ENCODE measurements around the gene B9D1. TPM values are rescaled to one million over a fixed set of nuclear protein-coding genes. Genes with fewer than 3 reads are reported as not detected.

The B9D1 gene
- total RNA-seq, 1 donor: 4.0 TPM

GRCh38 chr17:19388791-19389785 lies 26.6 kb upstream of the B9D1 start:
- no peak for DNase-seq (ENCODE audit: low read depth in 2 of 3, low spot score in 2 of 3)

DNA sequence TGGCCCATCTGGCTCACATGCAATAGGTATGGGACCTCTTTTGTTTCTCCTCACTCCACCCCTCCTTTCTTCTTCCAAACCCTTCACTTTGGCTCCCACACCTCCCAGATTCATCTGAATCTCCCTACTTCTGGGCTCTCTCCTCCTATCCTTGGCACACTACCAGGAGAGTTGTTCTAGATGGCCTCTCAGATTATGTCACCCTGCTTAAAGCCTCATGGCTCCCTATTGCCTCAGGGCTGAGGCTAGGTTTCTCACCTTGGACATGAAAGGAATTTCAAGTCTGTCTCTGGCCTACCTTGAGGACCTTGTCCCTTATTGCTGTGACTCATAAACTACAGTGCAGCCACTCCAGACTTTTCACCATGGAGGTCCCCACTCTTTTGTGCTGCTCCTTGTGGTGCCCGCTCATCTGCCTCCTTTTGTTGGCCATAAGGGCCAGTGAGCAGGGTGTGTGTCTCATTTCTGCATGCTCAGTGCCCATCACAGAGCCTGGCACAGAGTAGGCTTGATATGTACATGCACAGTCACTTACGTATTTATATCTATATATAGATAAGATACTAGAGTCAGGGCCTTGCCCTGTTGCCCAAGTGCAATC lies 25.5 kb upstream of the B9D1 start:
- DNase-seq (ENCODE audit: low read depth in 2 of 3, low spot score in 2 of 3): no peak

GRCh38 chr17:19386974-19387920 lies 24.7 kb upstream of the B9D1 start, which contains the start of gene MFAP4:
TSS of gene MFAP4 (minus strand) at chr17:19387190. CDS start at chr17:19387155, 35 bp downstream.
- DNase-seq (ENCODE audit: low read depth in 2 of 3, low spot score in 2 of 3): peak in 2 of 3 donors; percentile 49 to 65

GRCh38 chr17:19386051-19386929 lies 23.8 kb upstream of the B9D1 start:
- DNase-seq (ENCODE audit: low read depth in 2 of 3, low spot score in 2 of 3): peak in 1 of 3 donors; percentile 31

DNA sequence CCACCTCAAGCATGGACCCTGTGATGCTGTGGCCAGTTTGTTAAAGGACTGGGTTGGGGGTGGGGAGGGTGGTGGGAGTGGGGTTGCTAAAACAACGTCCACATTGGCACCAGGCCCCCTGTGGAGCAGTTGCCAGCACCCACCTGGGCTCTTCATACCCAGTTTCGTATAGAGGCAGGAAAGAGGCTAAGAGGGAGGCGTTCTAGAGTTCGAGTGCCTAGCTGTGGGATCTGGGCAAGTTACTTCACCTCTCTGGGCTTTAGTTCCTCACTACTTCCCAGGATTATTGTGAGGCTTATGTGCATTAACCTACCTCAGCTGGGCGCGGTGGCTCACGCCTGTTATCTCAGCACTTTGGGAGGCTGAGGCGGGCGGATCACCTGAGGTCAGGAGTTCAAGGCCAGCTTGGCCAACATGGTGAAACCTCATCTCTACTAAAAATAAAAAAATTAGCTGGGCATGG lies 23.0 kb upstream of the B9D1 start:
- no peak for DNase-seq (ENCODE audit: low read depth in 2 of 3, low spot score in 2 of 3)

- DNase-seq (ENCODE audit: low read depth in 2 of 3, low spot score in 2 of 3): peak in 2 of 3 donors; percentile 81 to 92
Observed at GRCh38 chr17:19384723-19385391, 22.3 kb upstream of the B9D1 start.

- no peak for DNase-seq (ENCODE audit: low read depth in 2 of 3, low spot score in 2 of 3)
Observed at GRCh38 chr17:19383681-19384470, 21.4 kb upstream of the B9D1 start.

DNA sequence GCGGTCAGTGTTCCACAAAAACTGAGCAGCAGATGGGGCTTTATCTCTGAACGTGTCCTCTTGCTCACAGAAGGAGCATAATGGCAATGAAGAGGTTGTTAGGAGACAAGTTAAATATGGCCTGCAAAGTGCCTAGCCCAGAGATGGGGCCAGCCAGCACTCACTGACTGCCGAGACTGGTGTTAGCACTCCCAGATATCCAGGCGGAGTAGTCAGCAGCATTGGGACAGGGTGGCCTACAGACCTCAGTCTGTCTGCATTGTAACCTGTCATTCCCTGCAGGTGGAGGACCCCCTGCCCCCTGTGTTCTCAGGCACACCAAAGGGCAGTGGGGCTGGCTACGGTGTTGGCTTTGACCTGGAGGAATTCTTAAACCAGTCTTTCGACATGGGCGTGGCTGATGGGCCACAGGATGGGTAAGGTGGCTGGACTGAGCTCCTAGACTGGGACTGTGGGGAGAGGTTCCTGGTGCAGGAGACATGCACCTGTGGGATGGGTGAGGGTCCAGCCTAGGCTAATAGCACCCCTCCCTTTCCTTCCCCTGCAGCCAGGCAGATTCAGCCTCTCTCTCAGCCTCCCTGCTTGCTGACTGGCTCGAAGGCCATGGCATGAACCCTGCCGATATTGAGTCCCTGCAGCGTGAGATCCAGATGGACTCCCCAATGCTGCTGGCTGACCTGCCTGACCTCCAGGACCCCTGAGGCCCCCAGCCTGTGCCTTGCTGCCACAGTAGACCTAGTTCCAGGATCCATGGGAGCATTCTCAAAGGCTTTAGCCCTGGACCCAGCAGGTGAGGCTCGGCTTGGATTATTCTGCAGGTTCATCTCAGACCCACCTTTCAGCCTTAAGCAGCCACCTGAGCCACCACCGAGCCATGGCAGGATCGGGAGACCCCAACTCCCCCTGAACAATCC lies 20.3 kb upstream of the B9D1 start:
- DNase-seq (ENCODE audit: low read depth in 2 of 3, low spot score in 2 of 3): no peak

- no peak for DNase-seq (ENCODE audit: low read depth in 2 of 3, low spot score in 2 of 3)
Observed at GRCh38 chr17:19381741-19382444, 19.4 kb upstream of the B9D1 start.

GRCh38 chr17:19381361-19381740 lies 18.8 kb upstream of the B9D1 start:
- no peak for DNase-seq (ENCODE audit: low read depth in 2 of 3, low spot score in 2 of 3)

- no peak for DNase-seq (ENCODE audit: low read depth in 2 of 3, low spot score in 2 of 3)
Observed at GRCh38 chr17:19380481-19381301, 18.2 kb upstream of the B9D1 start.

DNA sequence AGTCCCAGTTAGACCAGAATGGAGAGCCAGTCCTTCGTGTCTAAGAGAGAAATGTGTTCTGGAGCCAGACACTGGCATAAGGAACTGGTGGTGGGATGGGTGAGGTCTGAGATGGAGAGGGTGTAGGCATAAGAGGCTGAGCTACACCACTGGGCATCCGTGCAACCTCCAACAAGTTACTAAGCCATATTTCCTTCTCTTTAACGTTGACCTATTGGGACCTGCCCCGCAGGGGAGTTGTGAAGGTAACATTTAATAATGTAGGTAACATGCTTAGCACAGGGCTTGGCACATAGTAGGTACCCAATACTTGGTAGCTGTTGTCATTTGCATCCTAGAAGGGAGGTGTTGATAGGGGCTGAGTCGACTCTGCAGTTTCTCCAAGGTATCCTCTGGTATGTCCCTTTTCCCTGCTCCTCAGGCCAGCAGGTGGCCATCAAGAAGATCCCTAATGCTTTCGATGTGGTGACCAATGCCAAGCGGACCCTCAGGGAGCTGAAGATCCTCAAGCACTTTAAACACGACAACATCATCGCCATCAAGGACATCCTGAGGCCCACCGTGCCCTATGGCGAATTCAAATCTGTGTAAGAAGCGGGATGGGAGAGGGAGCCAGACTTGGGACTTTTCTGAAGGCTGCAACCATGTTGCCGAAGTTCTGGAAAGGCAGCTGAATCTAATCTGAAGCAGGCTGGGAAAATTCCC lies 17.0 kb upstream of the B9D1 start:
- DNase-seq (ENCODE audit: low read depth in 2 of 3, low spot score in 2 of 3): no peak

- no peak for DNase-seq (ENCODE audit: low read depth in 2 of 3, low spot score in 2 of 3)
Observed at GRCh38 chr17:19378416-19379360, 16.2 kb upstream of the B9D1 start, which contains the start of gene MAPK7. TSS of gene MAPK7 (plus strand) at chr17:19378498. CDS start at chr17:19378901, 403 bp downstream.
